ENCODE measurements around the gene ZAR1L.

The ZAR1L gene

GRCh38 chr13:32266130-32266529, 49.0 kb downstream of the ZAR1L start:
- Histone ChIP-seq H3K27ac (no peak overlapping the region), H3K9ac (no peak overlapping the region), H3K9me3 (ENCODE audit: control insufficient read depth, low read length) (no peaks in the 10 kb centered on the region), H3K36me3 (ENCODE audit: control insufficient read depth, insufficient read depth, low read length) (no peaks in the 10 kb centered on the region), H3K4me2 (ENCODE audit: low read length) (no peak overlapping the region), H3K4me1 (no peaks in the 10 kb centered on the region), H3K79me2 (no peaks in the 10 kb centered on the region), H3K4me3 (ENCODE audit: low read depth, low read length) (no peak overlapping the region), H3K27me3 (ENCODE audit: control insufficient read depth, insufficient read depth, low read length) (no peaks in the 10 kb centered on the region), H2AFZ (no peak overlapping the region)
- no peak for TF ChIP-seq CTCF (IDR thresholded peaks at IDR 0.05)

GRCh38 chr13:32265726-32266125, 49.4 kb downstream of the ZAR1L start:
- H3K79me2 ChIP-seq = no peaks in the 10 kb centered on the region
- TF ChIP-seq CTCF (IDR thresholded peaks at IDR 0.05) = no peak
- no peaks in the 10 kb centered on the region for H3K36me3 ChIP-seq (ENCODE audit: control insufficient read depth, insufficient read depth, low read length)
- H3K9ac ChIP-seq = no peak overlapping the region
- H3K4me2 ChIP-seq (ENCODE audit: low read length) = no peak overlapping the region
- H3K27ac ChIP-seq = no peak overlapping the region
- H3K9me3 ChIP-seq (ENCODE audit: control insufficient read depth, low read length) = no peaks in the 10 kb centered on the region
- H2AFZ ChIP-seq = no peak overlapping the region
- H3K4me1 ChIP-seq = no peaks in the 10 kb centered on the region
- no peaks in the 10 kb centered on the region for H3K27me3 ChIP-seq (ENCODE audit: control insufficient read depth, insufficient read depth, low read length)
- no peak overlapping the region for H3K4me3 ChIP-seq (ENCODE audit: low read depth, low read length)

- H3K27ac ChIP-seq = peak overlapping the region; percentile 32
- no peak overlapping the region for H3K4me2 ChIP-seq (ENCODE audit: low read length)
- H2AFZ ChIP-seq = no peak overlapping the region
- no peaks in the 10 kb centered on the region for H3K4me1 ChIP-seq
- no peaks in the 10 kb centered on the region for H3K36me3 ChIP-seq (ENCODE audit: control insufficient read depth, insufficient read depth, low read length)
- no peak overlapping the region for H3K9ac ChIP-seq
- TF ChIP-seq CTCF (IDR thresholded peaks at IDR 0.05) = no peak
- H3K4me3 ChIP-seq (ENCODE audit: low read depth, low read length) = no peak overlapping the region
- H3K79me2 ChIP-seq = no peaks in the 10 kb centered on the region
- H3K9me3 ChIP-seq (ENCODE audit: control insufficient read depth, low read length) = no peaks in the 10 kb centered on the region
- H3K27me3 ChIP-seq (ENCODE audit: control insufficient read depth, insufficient read depth, low read length) = no peaks in the 10 kb centered on the region
Measured at GRCh38 chr13:32264407-32264806, 50.8 kb downstream of the ZAR1L start.

- H3K79me2 ChIP-seq = no peaks in the 10 kb centered on the region
- H3K36me3 ChIP-seq (ENCODE audit: control insufficient read depth, insufficient read depth, low read length) = no peaks in the 10 kb centered on the region
- H3K4me1 ChIP-seq = no peaks in the 10 kb centered on the region
- H3K4me2 ChIP-seq (ENCODE audit: low read length) = no peak overlapping the region
- no peaks in the 10 kb centered on the region for H3K27me3 ChIP-seq (ENCODE audit: control insufficient read depth, insufficient read depth, low read length)
- no peak overlapping the region for H3K4me3 ChIP-seq (ENCODE audit: low read depth, low read length)
- H3K27ac ChIP-seq = no peak overlapping the region
- no peak for TF ChIP-seq CTCF (IDR thresholded peaks at IDR 0.05)
- H3K9me3 ChIP-seq (ENCODE audit: control insufficient read depth, low read length) = no peaks in the 10 kb centered on the region
- no peak overlapping the region for H3K9ac ChIP-seq
- no peak overlapping the region for H2AFZ ChIP-seq
Measured at GRCh38 chr13:32262619-32263018, 52.5 kb downstream of the ZAR1L start.

GRCh38 chr13:32262165-32262564, 53.0 kb downstream of the ZAR1L start:
- Histone ChIP-seq H3K27ac (no peak overlapping the region), H3K9me3 (ENCODE audit: control insufficient read depth, low read length) (no peaks in the 10 kb centered on the region), H3K79me2 (no peaks in the 10 kb centered on the region), H3K4me1 (no peaks in the 10 kb centered on the region), H3K9ac (no peak overlapping the region), H3K4me3 (ENCODE audit: low read depth, low read length) (no peak overlapping the region), H3K27me3 (ENCODE audit: control insufficient read depth, insufficient read depth, low read length) (no peaks in the 10 kb centered on the region), H3K4me2 (ENCODE audit: low read length) (no peak overlapping the region), H3K36me3 (ENCODE audit: control insufficient read depth, insufficient read depth, low read length) (no peaks in the 10 kb centered on the region), H2AFZ (no peak overlapping the region)
- no peak for TF ChIP-seq CTCF (IDR thresholded peaks at IDR 0.05)

Measured in parathyroid adenoma (tissue), 2 donors.